Peyer's patch (tissue), 4 donors: ENCODE measurements around the gene ZRANB2. TPM values are rescaled to one million over a fixed set of nuclear protein-coding genes. Genes with fewer than 3 reads are reported as not detected.

Experiments
- DNase-seq, 3 donors: peaks; one replicate each; pipeline ENCODE4 v3.0.0-alpha.2; 2017 to 2019
- H3K27ac ChIP-seq, 4 donors: fragments of 200-600 bp; sonication (generic); one replicate each; pipeline ENCODE4 v1.5.1; 2016 to 2019
- H3K27me3 ChIP-seq, 2 donors: fragments of 200-600 bp; sonication (generic); one replicate each; pipeline ENCODE4 v1.5.1; 2019
- H3K36me3 ChIP-seq, 3 donors: fragments of 200-600 bp; sonication (generic); one replicate each; pipeline ENCODE4 v1.5.1; 2016 to 2019
- H3K4me1 ChIP-seq, 4 donors: fragments of 200-600 bp; sonication (generic); one replicate each; pipeline ENCODE4 v1.5.1; 2016 to 2019
- H3K4me3 ChIP-seq, 4 donors: fragments of 200-600 bp; sonication (generic); 1 replicate in 3 of 4; 2 replicates in 1 of 4; pipeline ENCODE4 v1.5.1; 2016 to 2019; ENCODE audit warnings: mild to moderate bottlenecking in 1 of 4
- H3K9me3 ChIP-seq, 4 donors: fragments of 200-600 bp; sonication (generic); one replicate each; pipeline ENCODE4 v1.5.1; 2016 to 2019; ENCODE audit warnings: mild to moderate bottlenecking in 1 of 4
- POLR2A ChIP-seq, 2 donors: fragments of 450-650 bp; IDR thresholded peaks; one replicate each; pipeline ENCODE4 v1.5.1; 2017; ENCODE audit warnings: antibody characterized with exemption in 2 of 2, mild to moderate bottlenecking in 2 of 2, moderate library complexity in 2 of 2
- total RNA-seq, 4 donors: library from RNA; depleted of rRNA; stranded (reverse); fragments of >200 nt; gene quantifications; one replicate each; pipeline ENCODE4 v1.1.0, GENCODE V29; 2016
- TF ChIP-seq, protein P1 (sequence below), 6 experiments: fragments of 450-650 bp in 4 of 6; fragments of 200-600 bp in 2 of 6; sonication (generic) in 1 of 6; IDR thresholded peaks; one replicate each; pipeline ENCODE4 v1.5.1; 2017 to 2019; ENCODE audit warnings: antibody characterized with exemption in 6 of 6, mild to moderate bottlenecking in 3 of 6, moderate library complexity in 1 of 6

Gene ZRANB2
- total RNA-seq, 4 donors from 2014 or later = 69.7 to 158 (median 91.2) TPM

DNA sequence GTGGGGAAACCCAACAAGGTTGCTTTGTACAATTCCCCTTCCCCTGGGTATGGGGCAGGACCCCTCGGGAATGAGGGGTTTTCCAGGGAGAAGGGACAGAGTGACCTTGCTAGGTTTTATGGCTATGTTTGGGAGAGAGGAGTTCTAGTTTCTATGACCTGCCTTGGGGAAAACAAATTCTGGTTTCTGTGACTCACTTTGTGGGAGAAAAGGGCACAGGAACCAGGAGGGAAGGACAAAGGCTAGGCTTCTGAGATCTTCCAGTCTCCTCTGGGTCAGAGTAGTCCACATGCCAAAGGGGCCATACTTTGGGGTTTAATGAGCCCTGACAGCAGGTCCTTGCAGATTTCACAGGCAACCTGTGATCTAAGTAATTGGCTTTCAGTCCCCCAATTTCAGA is 27.7 kb downstream of the ZRANB2 start:
- Histone ChIP-seq H3K27me3 (no peaks in the 10 kb centered on the region), H3K36me3 (peaks cover 0 to 5% (median 0%) of the 10 kb centered on the region in 3 donors), H3K27ac (no peak overlapping the region), H3K4me1 (no peaks in the 10 kb centered on the region), H3K4me3 (no peak overlapping the region), H3K9me3 (no peaks in the 10 kb centered on the region)
- no peak for DNase-seq
- TF ChIP-seq, protein P1, sequence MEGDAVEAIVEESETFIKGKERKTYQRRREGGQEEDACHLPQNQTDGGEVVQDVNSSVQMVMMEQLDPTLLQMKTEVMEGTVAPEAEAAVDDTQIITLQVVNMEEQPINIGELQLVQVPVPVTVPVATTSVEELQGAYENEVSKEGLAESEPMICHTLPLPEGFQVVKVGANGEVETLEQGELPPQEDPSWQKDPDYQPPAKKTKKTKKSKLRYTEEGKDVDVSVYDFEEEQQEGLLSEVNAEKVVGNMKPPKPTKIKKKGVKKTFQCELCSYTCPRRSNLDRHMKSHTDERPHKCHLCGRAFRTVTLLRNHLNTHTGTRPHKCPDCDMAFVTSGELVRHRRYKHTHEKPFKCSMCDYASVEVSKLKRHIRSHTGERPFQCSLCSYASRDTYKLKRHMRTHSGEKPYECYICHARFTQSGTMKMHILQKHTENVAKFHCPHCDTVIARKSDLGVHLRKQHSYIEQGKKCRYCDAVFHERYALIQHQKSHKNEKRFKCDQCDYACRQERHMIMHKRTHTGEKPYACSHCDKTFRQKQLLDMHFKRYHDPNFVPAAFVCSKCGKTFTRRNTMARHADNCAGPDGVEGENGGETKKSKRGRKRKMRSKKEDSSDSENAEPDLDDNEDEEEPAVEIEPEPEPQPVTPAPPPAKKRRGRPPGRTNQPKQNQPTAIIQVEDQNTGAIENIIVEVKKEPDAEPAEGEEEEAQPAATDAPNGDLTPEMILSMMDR (IDR thresholded peaks at IDR 0.05) = no peak
- TF ChIP-seq POLR2A (IDR thresholded peaks at IDR 0.05) = no peak

DNA sequence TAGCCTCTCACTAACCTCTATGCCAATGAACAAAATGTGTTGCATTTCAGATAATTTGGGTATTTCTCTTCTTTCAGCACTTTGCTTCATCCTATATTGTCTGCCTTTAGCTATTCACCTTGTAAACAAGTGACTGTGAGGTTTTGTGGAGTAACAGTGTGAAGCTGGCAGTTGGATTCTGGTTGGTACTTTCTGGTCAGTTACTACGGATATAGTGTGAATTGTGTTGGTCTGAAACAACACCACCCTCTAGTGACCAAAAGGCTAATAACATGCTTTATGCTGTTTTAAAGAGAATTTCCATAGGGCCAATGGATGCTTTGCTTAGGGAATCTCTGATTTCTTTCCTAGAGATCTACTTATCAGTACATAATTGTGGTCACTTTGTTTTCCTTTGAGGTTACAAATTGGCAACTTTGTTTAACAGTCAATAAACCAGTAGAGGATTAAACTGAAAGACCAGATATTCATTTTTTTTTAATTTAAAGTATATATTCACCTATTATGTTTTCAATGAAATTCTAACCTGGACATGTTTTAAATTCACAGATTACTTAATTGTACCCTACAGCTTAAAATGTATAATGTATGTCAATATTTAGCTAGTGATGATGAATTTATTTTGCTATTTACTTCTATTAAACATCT is 30.8 kb downstream of the ZRANB2 start:
- Histone ChIP-seq H3K27me3 (peaks cover 0 to 6% of the 10 kb centered on the region in 2 donors), H3K9me3 (no peaks in the 10 kb centered on the region)
- DNase-seq = no peak

DNA sequence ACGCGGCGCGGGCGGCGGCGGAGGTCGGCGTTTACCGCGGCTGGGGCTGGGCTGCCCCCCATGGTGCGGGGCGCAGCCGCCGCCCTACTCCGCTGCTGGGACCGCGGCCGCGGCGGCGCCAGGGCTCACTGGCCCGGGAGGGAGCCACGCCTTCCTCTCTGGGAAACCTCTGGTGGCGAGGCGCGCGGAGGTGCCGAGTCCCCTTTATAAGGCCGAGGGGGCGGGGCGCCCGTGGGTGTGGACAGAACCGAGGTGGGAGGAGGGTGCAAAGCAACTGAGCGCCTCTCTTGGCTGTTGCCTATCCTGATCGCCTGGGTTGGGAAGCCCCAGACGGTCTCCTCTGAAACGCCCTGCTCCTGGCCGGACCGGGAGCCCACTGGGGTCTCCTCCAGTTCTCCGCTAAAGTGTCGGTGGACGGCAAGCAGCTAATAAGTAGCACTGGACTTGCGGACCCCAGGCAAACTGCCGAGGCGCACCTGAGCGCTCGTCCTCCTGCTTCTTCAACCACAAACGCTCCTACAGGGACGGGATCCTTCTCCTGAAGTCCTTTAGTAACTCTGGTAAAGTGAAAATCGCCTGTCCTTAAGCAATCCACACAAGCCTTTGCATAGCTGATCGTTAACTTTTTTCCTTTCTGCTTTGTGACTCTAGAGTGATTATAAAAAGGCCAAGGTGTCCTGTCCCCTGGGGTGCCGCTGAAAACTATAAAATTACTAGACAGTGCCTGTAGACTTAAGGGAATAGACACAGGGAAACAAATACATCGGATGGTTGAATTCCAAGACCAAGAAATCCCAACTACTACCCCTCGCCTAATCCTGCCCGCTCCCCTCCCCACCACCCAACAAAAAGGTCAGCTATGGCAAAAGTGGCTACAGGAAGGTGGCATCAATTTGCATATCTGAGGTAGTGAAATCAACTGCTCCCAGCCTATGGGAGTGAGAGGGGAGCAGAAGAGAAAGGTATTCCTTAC is 32.9 kb downstream of the ZRANB2 start, which contains the start of gene PTGER3:
PTGER3 (minus strand) TSS at position 182 of the 973 bp plus-strand sequence. CDS start 239 bp downstream, outside the sequence.
- Histone ChIP-seq H3K27me3 (peaks cover 0 to 8% of the 10 kb centered on the region in 2 donors), H3K36me3 (no peaks in the 10 kb centered on the region), H3K27ac (peak within 1 kb of the TSS in 2 of 4 donors; percentile 11 to 21), H3K4me1 (peaks cover 0 to 16% (median 9%) of the 10 kb centered on the region in 4 donors), H3K9me3 (no peaks in the 10 kb centered on the region), H3K4me3 (peak within 1 kb of the TSS; percentile 26 to 61 (median 49))
- DNase-seq = peak; percentile 45 to 81 (median 79)
- no peak for TF ChIP-seq POLR2A (IDR thresholded peaks at IDR 0.05)

More for the DNA sequence above, 30.8 kb downstream of the ZRANB2 start:
- no peaks in the 10 kb centered on the region for H3K36me3 ChIP-seq
- peaks cover 0 to 16% (median 9%) of the 10 kb centered on the region in 4 donors for H3K4me1 ChIP-seq
- H3K27ac ChIP-seq = no peak overlapping the region
- no peak overlapping the region for H3K4me3 ChIP-seq
- no peak for TF ChIP-seq POLR2A (IDR thresholded peaks at IDR 0.05)
- TF ChIP-seq, protein P1 (IDR thresholded peaks at IDR 0.05) = peak in 5 of 6 experiments; percentile 59 to 84 (median 74)

DNA sequence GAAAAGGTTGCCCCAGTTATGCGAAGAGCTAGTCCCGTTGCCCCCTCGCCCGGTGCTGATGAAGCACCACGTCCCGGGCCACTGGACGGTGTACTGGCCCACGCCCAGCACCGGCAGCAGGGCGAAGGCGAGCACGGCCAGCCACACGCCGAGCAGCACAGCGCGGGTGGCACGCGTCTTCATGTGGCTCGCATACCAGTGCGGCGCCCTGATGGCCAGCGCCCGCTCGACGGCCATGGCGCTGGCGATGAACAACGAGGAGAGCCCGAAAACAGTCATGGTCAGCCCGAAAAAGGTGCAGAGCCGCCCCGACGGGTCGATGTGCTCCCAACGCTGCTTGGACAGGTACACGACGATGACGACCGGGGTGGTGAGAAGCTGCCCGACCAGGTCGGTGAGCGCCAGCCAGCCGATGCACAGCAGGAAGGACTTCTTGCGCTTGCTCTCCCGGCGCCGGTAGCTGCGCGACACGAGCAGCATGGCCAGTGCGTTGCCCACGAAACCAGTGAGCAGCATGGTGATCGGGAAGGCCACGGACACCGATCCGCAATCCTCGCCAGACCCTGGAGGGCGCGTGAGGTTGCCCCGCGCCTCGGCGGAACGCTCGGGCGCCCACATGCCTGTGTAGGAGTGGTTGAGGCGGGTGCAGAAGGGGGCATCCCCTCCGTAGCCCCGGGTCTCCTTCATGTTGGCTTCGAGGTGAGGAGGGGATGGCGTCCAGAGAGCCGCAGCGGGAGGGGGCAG is 33.8 kb downstream of the ZRANB2 start:
- Histone ChIP-seq H3K36me3 (no peaks in the 10 kb centered on the region), H3K27me3 (peaks cover 0 to 8% of the 10 kb centered on the region in 2 donors), H3K4me1 (peaks cover 0 to 16% (median 9%) of the 10 kb centered on the region in 4 donors), H3K27ac (peak overlapping the region in 2 of 4 donors; percentile 11 to 21), H3K9me3 (no peaks in the 10 kb centered on the region), H3K4me3 (peak overlapping the region; percentile 26 to 61 (median 49))
- peak in 1 of 3 donors; percentile 52 for DNase-seq
- no peak for TF ChIP-seq POLR2A (IDR thresholded peaks at IDR 0.05)
- TF ChIP-seq, protein P1 (IDR thresholded peaks at IDR 0.05) = no peak

DNA sequence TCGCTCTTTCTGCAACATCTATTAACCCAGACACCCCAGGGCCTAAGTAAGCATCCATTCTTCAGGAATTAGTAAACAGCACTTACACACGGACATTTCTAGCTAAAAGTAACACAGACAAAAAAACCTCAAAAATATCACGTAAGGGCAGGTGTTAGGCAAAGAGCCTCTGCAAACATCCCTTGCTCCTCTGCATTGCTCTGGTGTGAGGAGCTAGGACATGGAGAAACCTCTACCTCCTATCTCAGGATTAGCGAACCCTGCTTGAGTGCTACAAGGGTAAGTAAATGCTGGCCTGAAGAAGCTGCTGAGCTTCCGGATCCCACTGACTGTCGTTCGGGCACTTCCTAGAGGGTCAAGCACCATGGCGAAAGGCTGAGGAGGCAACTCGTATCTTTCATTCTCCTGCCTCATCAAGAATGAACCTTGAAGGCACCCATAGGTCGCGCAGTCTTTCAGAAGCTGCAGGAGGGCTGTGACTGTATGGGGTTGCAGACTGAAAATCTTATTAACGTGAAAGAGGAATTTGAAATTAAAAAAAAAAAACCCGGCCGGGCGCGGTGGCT is 35.3 kb downstream of the ZRANB2 start:
- Histone ChIP-seq H3K4me1 (peaks cover 0 to 16% (median 9%) of the 10 kb centered on the region in 4 donors), H3K9me3 (no peaks in the 10 kb centered on the region), H3K27ac (no peak overlapping the region), H3K27me3 (peaks cover 0 to 8% of the 10 kb centered on the region in 2 donors), H3K36me3 (no peaks in the 10 kb centered on the region), H3K4me3 (peak overlapping the region in 1 of 4 donors; percentile 4)
- no peak for DNase-seq
- TF ChIP-seq, protein P1 (IDR thresholded peaks at IDR 0.05) = no peak
- no peak for TF ChIP-seq POLR2A (IDR thresholded peaks at IDR 0.05)
